Measurements from ENCODE around the gene F2RL2.

The F2RL2 gene

DNA sequence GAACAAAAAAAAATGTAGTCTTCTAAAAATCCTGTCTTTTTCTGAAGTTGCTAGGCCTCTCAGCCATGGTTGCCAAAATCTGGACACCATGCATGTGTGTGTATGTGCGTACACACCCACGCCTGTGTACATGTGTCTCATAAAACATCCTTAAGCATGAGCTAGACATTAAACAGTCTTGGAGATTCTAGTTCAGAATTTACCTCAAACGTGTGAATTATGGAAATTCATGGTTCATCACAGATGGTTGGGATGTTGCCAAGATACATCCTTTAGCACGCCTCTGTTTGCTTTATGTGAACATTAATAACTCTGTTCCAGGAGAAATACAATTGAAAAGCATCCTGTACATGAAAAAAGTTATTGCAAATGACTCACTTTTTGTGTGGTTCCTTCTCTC is 53.0 kb downstream of the F2RL2 start:
- peaks cover 41% of the 10 kb centered on the region for H3K4me1 ChIP-seq (ENCODE audit: low read length)
- TF ChIP-seq, protein P1, sequence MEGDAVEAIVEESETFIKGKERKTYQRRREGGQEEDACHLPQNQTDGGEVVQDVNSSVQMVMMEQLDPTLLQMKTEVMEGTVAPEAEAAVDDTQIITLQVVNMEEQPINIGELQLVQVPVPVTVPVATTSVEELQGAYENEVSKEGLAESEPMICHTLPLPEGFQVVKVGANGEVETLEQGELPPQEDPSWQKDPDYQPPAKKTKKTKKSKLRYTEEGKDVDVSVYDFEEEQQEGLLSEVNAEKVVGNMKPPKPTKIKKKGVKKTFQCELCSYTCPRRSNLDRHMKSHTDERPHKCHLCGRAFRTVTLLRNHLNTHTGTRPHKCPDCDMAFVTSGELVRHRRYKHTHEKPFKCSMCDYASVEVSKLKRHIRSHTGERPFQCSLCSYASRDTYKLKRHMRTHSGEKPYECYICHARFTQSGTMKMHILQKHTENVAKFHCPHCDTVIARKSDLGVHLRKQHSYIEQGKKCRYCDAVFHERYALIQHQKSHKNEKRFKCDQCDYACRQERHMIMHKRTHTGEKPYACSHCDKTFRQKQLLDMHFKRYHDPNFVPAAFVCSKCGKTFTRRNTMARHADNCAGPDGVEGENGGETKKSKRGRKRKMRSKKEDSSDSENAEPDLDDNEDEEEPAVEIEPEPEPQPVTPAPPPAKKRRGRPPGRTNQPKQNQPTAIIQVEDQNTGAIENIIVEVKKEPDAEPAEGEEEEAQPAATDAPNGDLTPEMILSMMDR (IDR thresholded peaks at IDR 0.05; ENCODE audit: low read length), result no peak
- H3K9me2 ChIP-seq (replicated peaks; ENCODE audit: insufficient read depth, low read length), result no peaks in the 10 kb centered on the region
- no peak overlapping the region for H3K9ac ChIP-seq (ENCODE audit: low read length)
- no peaks in the 10 kb centered on the region for H4K20me1 ChIP-seq (ENCODE audit: insufficient read depth, low read length)
- no peaks in the 10 kb centered on the region for H3K36me3 ChIP-seq (replicated peaks; ENCODE audit: insufficient read depth, low read length)
- no peak overlapping the region for H3K4me2 ChIP-seq (ENCODE audit: low read depth, low read length)
- no peak overlapping the region for H3K27ac ChIP-seq (ENCODE audit: low read length)
- no peaks in the 10 kb centered on the region for H3K27me3 ChIP-seq (replicated peaks; ENCODE audit: insufficient read depth, low read length)
- H3F3A ChIP-seq (ENCODE audit: insufficient read depth, low read length), result peaks cover 8% of the 10 kb centered on the region; the same call in 1 of the 2 replicates
- no peak overlapping the region for H2AFZ ChIP-seq (ENCODE audit: low read length)
- no peak overlapping the region for H3K4me3 ChIP-seq (ENCODE audit: low read length)
- H3K9me3 ChIP-seq (replicated peaks; ENCODE audit: insufficient read depth, low read length), result no peaks in the 10 kb centered on the region
- peaks cover 34% of the 10 kb centered on the region for H3K79me2 ChIP-seq (ENCODE audit: low read length)
- DNase-seq, result no peak

All from MM.1S (cell line).